Muscle layer of colon (tissue), 2 donors: Measurements from ENCODE around the gene TNS3.

ENCODE experiments used
- H3K27ac ChIP-seq: one replicate; pipeline ENCODE4 v1.7.0; 2013; ENCODE audit warnings: low read depth, mild to moderate bottlenecking, low read length, moderate library complexity
- H3K27me3 ChIP-seq, 2 donors: one replicate each; pipeline ENCODE4 v1.7.0; 2013; ENCODE audit warnings: low read length in 2 of 2, mild to moderate bottlenecking in 2 of 2; ENCODE audit not compliant: insufficient read depth in 2 of 2, control insufficient read depth in 1 of 2
- H3K36me3 ChIP-seq: one replicate; pipeline ENCODE4 v1.7.0; 2013; ENCODE audit warnings: mild to moderate bottlenecking, low read length; ENCODE audit not compliant: insufficient read depth
- H3K4me1 ChIP-seq: one replicate; pipeline ENCODE4 v1.7.0; 2013; ENCODE audit warnings: mild to moderate bottlenecking, low read length; ENCODE audit not compliant: insufficient read depth
- H3K4me3 ChIP-seq, 2 donors: one replicate each; pipeline ENCODE4 v1.7.0; 2013; ENCODE audit warnings: low read length in 2 of 2, low read depth in 1 of 2, mild to moderate bottlenecking in 1 of 2, moderate library complexity in 1 of 2
- H3K9ac ChIP-seq: one replicate; pipeline ENCODE4 v1.7.0; 2013; ENCODE audit warnings: low read length
- H3K9me3 ChIP-seq: one replicate; pipeline ENCODE4 v1.7.0; 2013; ENCODE audit warnings: mild to moderate bottlenecking, low read length
- donor health status: abdominal sarcoma.
- donor health status: Adenocarcinoma of cecum.

Gene TNS3

DNA sequence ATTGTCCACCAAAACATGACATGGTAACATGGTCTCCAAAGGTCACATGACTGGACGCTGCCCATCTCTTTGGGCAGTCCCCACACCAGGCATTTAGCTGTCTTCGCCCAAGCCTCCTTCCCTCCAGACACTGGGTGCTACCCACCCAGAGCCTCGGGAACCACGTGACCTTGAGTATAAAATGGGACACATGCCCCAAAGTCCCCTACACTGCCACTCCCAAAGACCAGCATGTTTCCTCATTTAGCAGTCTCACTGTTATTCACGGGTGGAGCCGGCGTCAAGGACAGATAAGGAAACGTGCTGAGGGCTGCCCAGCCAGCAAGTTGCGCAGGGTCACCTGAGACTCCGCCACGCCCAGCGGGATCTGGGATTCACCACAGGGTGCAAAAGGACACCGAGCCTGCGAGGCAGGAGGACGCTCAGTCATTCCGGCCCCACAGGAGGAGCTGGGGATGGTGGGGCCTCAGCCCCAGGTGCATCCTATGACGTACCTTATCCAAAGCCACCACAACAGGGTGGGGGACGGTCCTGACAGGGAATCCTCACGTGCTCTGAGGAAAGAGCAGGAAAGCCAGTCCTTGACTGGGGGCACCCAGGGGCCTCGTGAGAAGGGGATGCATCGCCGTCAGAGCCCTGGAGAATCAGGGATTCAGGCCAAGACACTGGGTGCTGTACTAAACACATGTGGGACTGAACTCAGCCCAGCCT, 226.9 kb downstream of the TNS3 start:
- H3K27ac ChIP-seq, result no peak overlapping the region

DNA sequence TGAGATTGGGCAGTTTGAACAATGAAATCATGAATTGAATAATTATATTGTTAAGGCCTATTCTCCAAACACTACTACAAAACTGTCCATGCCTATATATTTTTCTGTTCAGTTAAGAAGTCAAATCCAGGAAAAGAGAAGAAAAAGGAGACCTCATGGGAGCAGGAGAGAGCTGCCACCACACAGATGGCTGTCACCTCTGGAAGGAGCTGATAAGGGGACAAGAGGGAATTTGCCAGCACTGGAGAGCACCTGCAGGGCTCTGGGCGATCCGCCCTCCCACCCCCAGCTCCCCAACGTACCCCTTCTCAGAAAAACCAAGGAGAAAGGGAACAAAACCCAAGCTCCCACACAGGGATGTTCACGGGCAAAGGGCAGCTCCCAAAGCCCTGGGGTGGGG, 227.8 kb downstream of the TNS3 start:
- Histone ChIP-seq H3K4me1 (no peaks in the 10 kb centered on the region), H3K36me3 (no peaks in the 10 kb centered on the region), H3K4me3 (no peak overlapping the region), H3K27ac (no peak overlapping the region), H3K27me3 (no peaks in the 10 kb centered on the region), H3K9me3 (no peaks in the 10 kb centered on the region), H3K9ac (no peak overlapping the region)

More for the DNA sequence above, 226.9 kb downstream of the TNS3 start:
- no peaks in the 10 kb centered on the region for H3K4me1 ChIP-seq
- H3K36me3 ChIP-seq, result no peaks in the 10 kb centered on the region
- no peaks in the 10 kb centered on the region for H3K27me3 ChIP-seq
- no peak overlapping the region for H3K4me3 ChIP-seq
- no peak overlapping the region for H3K9ac ChIP-seq
- H3K9me3 ChIP-seq, result no peaks in the 10 kb centered on the region

DNA sequence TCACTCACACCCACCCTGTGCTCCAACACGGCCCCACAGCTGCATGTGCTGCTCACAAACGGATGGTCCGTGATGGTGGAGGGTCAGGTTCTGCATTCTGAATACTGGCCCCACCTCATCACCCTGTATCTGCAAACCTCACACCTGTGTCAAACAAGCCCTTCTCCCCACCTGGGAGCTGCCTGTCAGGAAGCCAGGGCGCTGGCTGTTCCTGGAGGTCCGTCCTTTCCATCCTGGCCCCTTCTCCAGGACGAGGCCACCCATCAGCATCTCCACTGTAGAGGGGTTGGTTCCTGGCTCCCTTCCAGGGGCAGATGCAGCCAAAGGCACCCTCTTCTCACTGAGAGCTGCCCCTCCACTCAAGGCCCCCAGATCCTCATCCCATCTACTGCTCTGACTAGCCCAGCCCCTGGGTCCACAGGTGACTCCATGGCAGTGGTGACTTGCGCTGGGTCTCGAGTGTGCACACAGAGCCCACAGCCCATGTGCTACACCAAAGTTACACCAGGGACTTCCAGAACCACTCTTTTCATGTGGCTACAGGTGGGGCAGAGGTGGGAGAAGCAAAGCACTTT, 229.4 kb downstream of the TNS3 start:
- Histone ChIP-seq H3K27ac (no peak overlapping the region), H3K27me3 (no peaks in the 10 kb centered on the region), H3K4me3 (no peak overlapping the region), H3K4me1 (no peaks in the 10 kb centered on the region), H3K9ac (no peak overlapping the region), H3K36me3 (no peaks in the 10 kb centered on the region), H3K9me3 (no peaks in the 10 kb centered on the region)

DNA sequence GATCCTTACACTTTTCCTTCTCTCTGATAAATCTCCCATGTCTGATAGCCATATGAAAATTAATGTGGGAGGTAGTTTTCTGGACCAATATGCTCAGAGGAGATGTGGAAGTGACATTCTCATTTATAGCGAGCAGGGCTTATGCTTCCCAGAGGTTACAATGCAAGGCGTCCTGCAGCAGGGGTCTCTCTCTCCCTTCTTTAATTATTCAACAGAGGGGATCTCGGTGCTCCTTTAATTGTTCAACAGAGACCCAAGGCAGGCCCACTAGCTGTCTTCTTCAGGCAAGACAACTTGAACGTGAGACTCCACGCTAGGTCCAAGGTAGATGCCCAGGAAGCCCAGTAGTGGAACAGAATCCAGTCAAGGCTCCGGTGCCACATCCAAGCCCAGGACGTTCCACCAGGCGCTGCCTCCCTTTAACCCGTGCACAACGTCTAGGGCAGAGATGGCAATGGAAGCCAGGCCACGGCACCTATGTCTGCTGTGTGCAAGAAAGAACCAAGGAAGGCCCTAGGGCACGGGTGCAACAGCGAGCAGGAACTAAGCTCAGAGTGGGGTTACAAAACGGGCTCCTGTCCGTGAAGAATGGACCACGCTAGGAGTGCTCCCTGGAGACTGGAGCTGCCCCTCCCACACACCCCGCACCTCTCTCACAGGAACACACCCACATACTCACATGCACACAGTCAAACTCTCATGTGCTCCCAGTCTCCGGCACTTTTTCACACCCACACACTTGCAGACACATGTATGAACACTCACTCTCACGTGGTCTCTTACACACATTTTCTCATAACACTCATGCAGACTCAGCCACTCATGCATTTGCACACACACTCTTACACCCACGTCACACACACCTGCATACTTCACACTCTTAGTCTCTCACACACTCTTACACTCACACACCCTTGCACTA, 230.4 kb downstream of the TNS3 start:
- Histone ChIP-seq H3K27me3 (no peaks in the 10 kb centered on the region), H3K4me1 (no peaks in the 10 kb centered on the region), H3K9me3 (no peaks in the 10 kb centered on the region), H3K27ac (no peak overlapping the region), H3K4me3 (no peak overlapping the region), H3K9ac (no peak overlapping the region), H3K36me3 (no peaks in the 10 kb centered on the region)

DNA sequence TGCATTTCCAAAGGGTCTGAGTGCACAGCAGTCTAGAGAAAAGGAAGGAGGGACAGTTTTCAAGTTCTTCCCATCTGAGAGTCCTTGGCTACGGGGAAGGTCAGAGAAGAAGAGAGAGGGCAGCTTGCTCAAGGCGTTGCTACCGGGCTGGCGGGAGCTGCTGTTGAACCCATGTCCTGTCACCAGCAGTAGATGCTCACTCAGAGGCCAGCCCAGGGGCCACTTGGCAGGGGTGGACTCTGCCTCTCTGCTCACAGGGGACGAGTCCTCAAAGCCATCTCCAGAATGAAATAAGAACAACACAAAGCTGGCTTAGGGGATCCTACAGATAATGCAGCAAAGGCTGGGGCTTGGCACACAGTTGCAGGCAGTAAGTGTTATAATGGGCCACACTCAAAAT, 231.5 kb downstream of the TNS3 start:
- H3K27ac ChIP-seq, result no peak overlapping the region
- no peaks in the 10 kb centered on the region for H3K27me3 ChIP-seq
- H3K9me3 ChIP-seq, result no peaks in the 10 kb centered on the region
- no peak overlapping the region for H3K4me3 ChIP-seq
- H3K4me1 ChIP-seq, result no peaks in the 10 kb centered on the region
- no peaks in the 10 kb centered on the region for H3K36me3 ChIP-seq
- no peak overlapping the region for H3K9ac ChIP-seq

DNA sequence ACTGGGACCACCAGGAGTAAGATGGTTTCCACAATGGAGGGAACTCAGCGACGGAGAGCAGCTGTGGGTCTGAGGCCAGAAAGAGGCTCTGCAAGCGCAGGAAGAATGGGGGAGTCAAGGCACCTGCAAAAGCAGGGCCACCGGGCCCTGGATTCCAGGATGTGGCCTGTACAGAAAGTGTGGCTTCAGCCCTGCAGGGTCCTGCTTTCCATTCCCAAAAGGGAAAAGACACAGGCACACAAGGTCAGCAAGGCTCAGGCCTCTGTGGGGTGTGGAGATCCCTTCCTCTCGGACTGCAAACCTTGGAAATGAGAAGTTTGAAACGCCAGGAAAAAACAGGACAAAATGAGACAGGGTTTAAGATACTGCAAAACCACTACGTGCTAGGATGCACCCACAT, 232.5 kb downstream of the TNS3 start:
- Histone ChIP-seq H3K4me3 (no peak overlapping the region), H3K9ac (no peak overlapping the region), H3K27me3 (no peaks in the 10 kb centered on the region), H3K36me3 (no peaks in the 10 kb centered on the region), H3K27ac (no peak overlapping the region), H3K4me1 (no peaks in the 10 kb centered on the region), H3K9me3 (no peaks in the 10 kb centered on the region)

DNA sequence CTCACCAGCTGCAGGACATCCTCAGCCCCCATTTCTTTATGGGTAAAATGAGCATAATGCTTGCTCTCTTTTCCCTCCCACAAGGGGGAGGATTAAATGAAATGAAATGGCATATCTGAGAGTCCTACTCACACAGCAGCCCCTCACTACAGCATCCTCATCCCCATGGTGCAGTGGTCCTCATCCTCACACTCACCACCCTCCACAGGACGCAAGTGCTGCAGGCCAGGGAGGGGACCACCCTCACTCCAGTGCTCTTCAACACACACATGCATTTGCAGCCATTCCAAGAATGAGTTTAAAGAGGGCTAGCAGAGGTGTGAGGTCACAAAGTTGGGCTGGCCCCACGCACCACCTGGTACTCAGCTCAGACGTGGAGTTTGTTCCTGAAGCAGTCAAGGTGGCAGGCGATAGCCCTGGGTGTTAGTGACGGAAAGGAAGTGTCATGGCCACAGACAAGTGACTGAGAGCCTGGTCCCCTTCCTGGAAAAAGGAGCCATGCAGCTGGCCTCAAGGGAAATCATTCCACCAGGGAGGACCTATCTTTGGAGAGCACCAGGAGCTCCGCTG, 234.0 kb downstream of the TNS3 start:
- Histone ChIP-seq H3K4me3 (no peak overlapping the region), H3K27me3 (no peaks in the 10 kb centered on the region), H3K9ac (no peak overlapping the region), H3K36me3 (no peaks in the 10 kb centered on the region), H3K27ac (no peak overlapping the region), H3K9me3 (no peaks in the 10 kb centered on the region), H3K4me1 (no peaks in the 10 kb centered on the region)

DNA sequence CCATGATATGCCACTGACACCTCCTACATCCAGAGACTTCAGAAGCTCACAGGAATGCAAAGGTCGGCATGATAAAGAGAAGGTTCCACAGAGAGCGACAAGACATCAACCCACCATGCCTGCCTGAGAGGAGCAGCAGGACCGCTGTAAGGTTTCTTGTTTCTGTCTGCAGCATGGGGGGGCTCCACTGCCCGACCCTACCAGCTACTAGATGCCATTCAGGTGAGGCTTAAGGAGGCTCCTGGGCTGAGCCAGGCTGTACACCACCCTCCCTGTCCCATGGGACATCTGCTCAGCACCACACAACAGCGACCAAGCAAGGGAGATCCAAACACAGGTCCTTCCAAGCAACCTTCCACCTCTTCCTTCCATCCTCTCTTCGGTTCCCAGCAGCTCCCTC, 234.6 kb downstream of the TNS3 start:
- no peak overlapping the region for H3K4me3 ChIP-seq
- H3K4me1 ChIP-seq, result no peaks in the 10 kb centered on the region
- no peaks in the 10 kb centered on the region for H3K27me3 ChIP-seq
- no peak overlapping the region for H3K27ac ChIP-seq
- no peaks in the 10 kb centered on the region for H3K36me3 ChIP-seq
- H3K9ac ChIP-seq, result no peak overlapping the region
- H3K9me3 ChIP-seq, result no peaks in the 10 kb centered on the region

DNA sequence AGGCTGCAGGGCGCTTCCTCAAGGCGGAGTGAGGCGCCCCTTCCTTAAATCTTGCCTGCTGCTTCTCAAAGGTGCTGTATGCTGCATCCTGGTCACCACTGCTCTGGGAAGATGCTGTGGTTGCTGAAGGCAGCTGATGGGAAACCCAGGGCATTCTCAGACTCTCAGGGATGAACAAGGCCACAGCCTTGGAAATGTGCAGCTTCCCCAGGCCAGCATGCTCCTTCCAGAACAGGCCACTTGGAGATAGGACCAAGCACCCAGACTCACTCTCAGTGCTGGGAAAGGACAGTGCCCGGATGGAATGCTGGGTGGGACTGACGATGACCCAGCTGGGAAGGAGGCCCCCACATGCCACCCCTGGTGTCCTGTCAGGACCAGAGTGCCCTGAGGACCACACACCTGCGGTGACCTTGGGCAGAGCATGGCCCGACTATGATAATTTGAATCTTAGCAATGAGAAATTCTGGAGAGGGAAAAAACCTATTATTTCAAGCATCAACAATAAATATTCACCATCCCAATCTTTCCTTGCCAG, 235.5 kb downstream of the TNS3 start:
- H3K4me1 ChIP-seq, result no peaks in the 10 kb centered on the region
- no peak overlapping the region for H3K27ac ChIP-seq
- no peaks in the 10 kb centered on the region for H3K27me3 ChIP-seq
- H3K36me3 ChIP-seq, result no peaks in the 10 kb centered on the region
- no peak overlapping the region for H3K9ac ChIP-seq
- H3K4me3 ChIP-seq, result no peak overlapping the region
- no peaks in the 10 kb centered on the region for H3K9me3 ChIP-seq

DNA sequence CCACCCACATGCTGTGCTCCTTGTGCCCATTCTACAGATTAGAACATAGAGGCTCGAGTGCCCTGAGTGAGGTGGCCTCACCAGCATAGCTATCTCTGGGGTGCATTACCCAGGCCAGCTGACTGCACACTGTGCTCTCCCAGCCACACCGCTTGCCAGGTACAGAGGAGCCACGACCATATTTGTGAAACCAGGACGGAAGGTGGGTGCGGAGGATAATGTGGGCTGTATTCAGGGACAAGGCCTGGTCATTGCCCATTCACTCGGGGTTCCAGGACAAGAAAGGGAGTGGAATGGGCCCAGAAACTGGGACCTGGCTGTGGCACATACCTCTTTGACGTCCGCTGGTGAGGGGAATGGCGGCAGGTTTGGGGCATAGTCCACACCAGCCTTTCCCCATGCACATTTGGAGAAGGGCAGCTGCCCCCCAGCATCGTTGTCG, 236.0 kb downstream of the TNS3 start:
- no peaks in the 10 kb centered on the region for H3K27me3 ChIP-seq
- H3K9me3 ChIP-seq, result no peaks in the 10 kb centered on the region
- H3K4me3 ChIP-seq, result no peak overlapping the region
- no peak overlapping the region for H3K9ac ChIP-seq
- no peaks in the 10 kb centered on the region for H3K4me1 ChIP-seq
- H3K27ac ChIP-seq, result no peak overlapping the region
- no peaks in the 10 kb centered on the region for H3K36me3 ChIP-seq
